SH-SY5Y (cell line): ENCODE measurements around the gene MNAT1.

Experiments
- GATA2 ChIP-seq: IDR thresholded peaks from 2 replicates; pipeline ENCODE4 v1.6.1; 2011; ENCODE audit warnings: mild to moderate bottlenecking, low read depth, low read length
- GATA3 ChIP-seq: IDR thresholded peaks from 2 replicates; pipeline ENCODE4 v1.6.1; 2011; ENCODE audit warnings: low read depth, mild to moderate bottlenecking, low read length, moderate library complexity

- TF ChIP-seq GATA3 (no peak), GATA2 (no peak)
These were observed 111.0 kb downstream of the MNAT1 start for GRCh38 chr14:60845523-60845922.
